H9 (cell line): ENCODE measurements around the gene RSU1. TPM values are rescaled to one million over a fixed set of nuclear protein-coding genes. Genes with fewer than 3 reads are reported as not detected.

Experiments used
- DNase-seq: peaks from one replicate; pipeline ENCODE4 v3.0.0-alpha.2; 2017
- H2AFZ ChIP-seq: one replicate; pipeline ENCODE4 v1.6.1; 2013; ENCODE audit warnings: mild to moderate bottlenecking, low read length, control low read depth, moderate library complexity
- H2AK5ac ChIP-seq: 2 replicates; pipeline ENCODE4 v1.6.1; 2013; ENCODE audit warnings: low read length, control low read depth, mixed read lengths; ENCODE audit not compliant: insufficient read length
- H2BK120ac ChIP-seq: one replicate; pipeline ENCODE4 v1.6.1; 2013; ENCODE audit warnings: low read depth, mild to moderate bottlenecking, low read length, control low read depth, inconsistent platforms; ENCODE audit not compliant: poor library complexity, severe bottlenecking
- H2BK12ac ChIP-seq: 2 replicates; pipeline ENCODE4 v1.6.1; 2013; ENCODE audit warnings: low read length, control low read depth, mixed read lengths, low read depth; ENCODE audit not compliant: insufficient read length
- H2BK15ac ChIP-seq: 2 replicates; pipeline ENCODE4 v1.6.1; 2013; ENCODE audit warnings: low read depth, low read length, control low read depth
- H2BK20ac ChIP-seq: one replicate; pipeline ENCODE4 v1.6.1; 2013; ENCODE audit warnings: low read depth, mild to moderate bottlenecking, low read length, control low read depth, inconsistent platforms; ENCODE audit not compliant: poor library complexity, severe bottlenecking
- H2BK5ac ChIP-seq: 2 replicates; pipeline ENCODE4 v1.6.1; 2013; ENCODE audit warnings: low read length, control low read depth, mixed read lengths; ENCODE audit not compliant: insufficient read length
- H3K14ac ChIP-seq: 2 replicates; pipeline ENCODE4 v1.6.1; 2013; ENCODE audit warnings: low read length, control low read depth; ENCODE audit not compliant: insufficient read depth
- H3K18ac ChIP-seq: 2 replicates; pipeline ENCODE4 v1.6.1; 2013; ENCODE audit warnings: low read depth, mild to moderate bottlenecking, mixed read lengths, low read length, control low read depth; ENCODE audit not compliant: insufficient read length
- H3K23ac ChIP-seq: 2 replicates; pipeline ENCODE4 v1.6.1; 2013; ENCODE audit warnings: low read length, control low read depth, mixed read lengths, low read depth; ENCODE audit not compliant: insufficient read length
- H3K23me2 ChIP-seq: 2 replicates; pipeline ENCODE4 v1.6.1; 2013; ENCODE audit warnings: low read depth, mild to moderate bottlenecking, mixed read lengths, low read length, control low read depth; ENCODE audit not compliant: insufficient read length, poor library complexity, severe bottlenecking
- H3K27ac ChIP-seq: 2 replicates; pipeline ENCODE4 v1.5.1; 2013; ENCODE audit warnings: low read length, control low read depth, mixed read lengths, low read depth; ENCODE audit not compliant: insufficient read length
- H3K27me3 ChIP-seq: 2 replicates; pipeline ENCODE4 v1.6.1; 2013; ENCODE audit warnings: low read length, control low read depth, inconsistent platforms; ENCODE audit not compliant: insufficient read depth
- H3K4ac ChIP-seq: 2 replicates; pipeline ENCODE4 v1.6.1; 2013; ENCODE audit warnings: low read depth, mild to moderate bottlenecking, control low read depth, inconsistent platforms, low read length, moderate library complexity
- H3K4me1 ChIP-seq: 2 replicates; pipeline ENCODE4 v1.6.1; 2013; ENCODE audit warnings: low read length, control low read depth, inconsistent platforms; ENCODE audit not compliant: insufficient read depth
- H3K4me2 ChIP-seq: 2 replicates; pipeline ENCODE4 v1.6.1; 2013; ENCODE audit warnings: low read length, control low read depth, mixed read lengths; ENCODE audit not compliant: insufficient read length, insufficient read depth
- H3K56ac ChIP-seq: 2 replicates; pipeline ENCODE4 v1.6.1; 2013; ENCODE audit warnings: low read depth, mild to moderate bottlenecking, mixed read lengths, low read length, control low read depth; ENCODE audit not compliant: insufficient read length
- H3K79me1 ChIP-seq: 2 replicates; pipeline ENCODE4 v1.6.1; 2013; ENCODE audit warnings: low read depth, mild to moderate bottlenecking, moderate library complexity, low read length, control low read depth, inconsistent platforms; ENCODE audit not compliant: insufficient read depth, poor library complexity, severe bottlenecking
- H3K79me2 ChIP-seq: 2 replicates; pipeline ENCODE4 v1.6.1; 2013; ENCODE audit warnings: low read length, control low read depth, inconsistent platforms; ENCODE audit not compliant: insufficient read depth
- H3K9ac ChIP-seq: 2 replicates; pipeline ENCODE4 v1.6.1; 2013; ENCODE audit warnings: low read length, control low read depth, mixed read lengths; ENCODE audit not compliant: insufficient read length; ENCODE audit errors: extremely low read depth
- H3K9me3 ChIP-seq: one replicate; pipeline ENCODE4 v1.6.1; 2013; ENCODE audit warnings: low read depth, low read length, inconsistent platforms; ENCODE audit not compliant: control insufficient read depth
- H3T11ph ChIP-seq: one replicate; pipeline ENCODE4 v1.6.1; 2013; ENCODE audit warnings: mild to moderate bottlenecking, low read length, control low read depth, inconsistent platforms
- H4K20me1 ChIP-seq: one replicate; pipeline ENCODE4 v1.6.1; 2013; ENCODE audit not compliant: control insufficient read depth, insufficient read length, insufficient read depth
- H4K5ac ChIP-seq: 2 replicates; pipeline ENCODE4 v1.6.1; 2013; ENCODE audit warnings: low read depth, mild to moderate bottlenecking, mixed read lengths, low read length, control low read depth; ENCODE audit not compliant: insufficient read length
- H4K8ac ChIP-seq: replicated peaks from 2 replicates; pipeline ENCODE4 v1.6.1; 2013; ENCODE audit warnings: low read length, control low read depth, mixed read lengths, low read depth; ENCODE audit not compliant: insufficient read length
- H4K91ac ChIP-seq: 2 replicates; pipeline ENCODE4 v1.6.1; 2013; ENCODE audit warnings: low read depth, mild to moderate bottlenecking, moderate library complexity, mixed read lengths, low read length, control low read depth; ENCODE audit not compliant: insufficient read length
- H3K27ac Mint-ChIP-seq, 3 experiments: 2 replicates in 2 of 3; 3 replicates in 1 of 3; pipeline ENCODE4 v1.8.0; 2020 to 2021; ENCODE audit warnings: mixed read lengths in 3 of 3, mild to moderate bottlenecking in 1 of 3, moderate library complexity in 1 of 3
- H3K27me3 Mint-ChIP-seq: 2 replicates; pipeline ENCODE4 v1.8.0; 2021; ENCODE audit warnings: low read depth, mild to moderate bottlenecking, moderate library complexity, mixed read lengths
- H3K36me3 Mint-ChIP-seq, 3 experiments: 2 replicates in 2 of 3; 3 replicates in 1 of 3; pipeline ENCODE4 v1.8.0; 2020 to 2021; ENCODE audit warnings: low read depth in 3 of 3, mixed read lengths in 3 of 3; ENCODE audit not compliant: insufficient read depth in 1 of 3
- H3K4me1 Mint-ChIP-seq, 2 experiments: 2 replicates each; pipeline ENCODE4 v1.8.0; 2020; ENCODE audit warnings: mixed read lengths in 2 of 2
- H3K4me3 Mint-ChIP-seq, 2 experiments: 2 replicates in 1 of 2; 3 replicates in 1 of 2; pipeline ENCODE4 v1.8.0; 2020 to 2021; ENCODE audit warnings: mild to moderate bottlenecking in 2 of 2, mixed read lengths in 2 of 2, moderate library complexity in 1 of 2
- H3K9me3 Mint-ChIP-seq, 2 experiments: 2 replicates in 1 of 2; 3 replicates in 1 of 2; pipeline ENCODE4 v1.8.0; 2020; ENCODE audit warnings: mild to moderate bottlenecking in 2 of 2, mixed read lengths in 2 of 2, moderate library complexity in 1 of 2
- CTCF ChIP-seq: fragments of 200-600 bp; sonication (generic); conservative IDR thresholded peaks from 3 replicates; pipeline ENCODE4 v1.8.0; 2021; ENCODE audit warnings: antibody characterized with exemption, mild to moderate bottlenecking
- WGBS: extraction: QIAGEN DNeasy Blood & Tissue Kit; methylation state at CpG from one replicate; pipeline ENCODE4 v1.1.7; 2013; ENCODE audit warnings: missing lambda C conversion rate, low lambda C conversion rate, mixed read lengths; ENCODE audit not compliant: insufficient read length; ENCODE audit errors: extremely low coverage; 5-methylcytosine and 5-hydroxymethylcytosine counted together
- total RNA-seq: library from RNA; stranded (reverse); gene quantifications from 2 replicates; pipeline ENCODE4 v1.2.1, GENCODE V29; 2021

The RSU1 gene
- total RNA-seq, 1 experiment from 2014 or later: 59.4 TPM

- Histone ChIP-seq H4K20me1 (no peaks in the 10 kb centered on the region), H3K79me1 (no peaks in the 10 kb centered on the region), H2BK20ac (no peak overlapping the region), H3K4me2 (no peak overlapping the region), H3K79me2 (no peaks in the 10 kb centered on the region), H4K8ac (no peak overlapping the region), H2BK120ac (no peak overlapping the region), H4K91ac (no peak overlapping the region), H3K23me2 (no peaks in the 10 kb centered on the region), H3K18ac (no peak overlapping the region), H3K27ac (no peak overlapping the region), H3K9ac (no peak overlapping the region), H2AFZ (no peak overlapping the region), H4K5ac (no peak overlapping the region), H2BK12ac (no peak overlapping the region), H3K27me3 (no peaks in the 10 kb centered on the region), H3K23ac (no peak overlapping the region), H2BK5ac (no peak overlapping the region), H3K9me3 (no peaks in the 10 kb centered on the region), H3K56ac (no peak overlapping the region), H3T11ph (no peak overlapping the region), H3K4ac (no peak overlapping the region), H3K4me1 (0 out of 2 replicates have a peak, but pooled peaks cover 2% of the 10 kb centered on the region), H2BK15ac (no peak overlapping the region), H3K14ac (no peak overlapping the region), H2AK5ac (no peak overlapping the region)
- Mint-ChIP-seq H3K27ac (no peak overlapping the region), H3K4me3 (no peak overlapping the region), H3K9me3 (no peaks in the 10 kb centered on the region), H3K36me3 (peaks cover 0 to 4% (median 3%) of the 10 kb centered on the region in 3 experiments; a peak in 3 of 7 replicates), H3K4me1 (peaks cover 5 to 7% of the 10 kb centered on the region in 2 experiments), H3K27me3 (no peaks in the 10 kb centered on the region)
- no peak for DNase-seq
- no peak for TF ChIP-seq CTCF
- WGBS: no CpG with 5 or more reads among the region's 3 CpGs
Observed at GRCh38 chr10:16811292-16811691, 5.9 kb downstream of the RSU1 start.
